ENCODE data around the gene RIC1.
"Not testable (repeated sequence)": the region's sequence is repeated elsewhere in the genome, so short reads cannot be mapped to it uniquely, and the experiment has no call there.

The RIC1 gene

GRCh38 chr9:5670079-5670478 lies 41.2 kb downstream of the RIC1 start:
- no peak for DNase-seq

GRCh38 chr9:5671711-5672353 lies 42.9 kb downstream of the RIC1 start:
- no peak for DNase-seq

- not testable (repeated sequence) for DNase-seq
These were observed 46.1 kb downstream of the RIC1 start for GRCh38 chr9:5675046-5675445.

- not testable (repeated sequence) for DNase-seq
These were observed 54.7 kb downstream of the RIC1 start for GRCh38 chr9:5683591-5683990.

DNA sequence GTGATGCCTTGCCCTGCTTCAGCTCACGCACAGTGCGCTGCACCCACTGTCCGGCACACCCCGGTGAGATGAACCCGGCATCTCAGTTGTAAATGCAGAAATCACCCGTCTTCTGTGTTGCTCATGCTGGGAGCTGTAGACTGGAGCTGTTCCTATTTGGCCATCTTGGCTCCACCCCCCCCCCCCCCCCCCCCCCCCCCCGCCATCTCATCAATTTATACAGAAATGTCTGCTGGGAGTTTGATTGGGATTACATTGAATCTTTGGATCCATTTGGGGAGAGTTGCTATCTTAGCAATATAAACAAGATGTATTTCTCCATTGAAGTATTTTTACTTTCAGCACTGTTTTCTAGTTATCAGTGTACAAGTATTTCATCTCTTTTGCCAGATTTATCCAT lies 55.2 kb downstream of the RIC1 start:
- no peak for DNase-seq

- no peak for DNase-seq
These were observed 59.2 kb downstream of the RIC1 start for GRCh38 chr9:5688109-5688508.

GRCh38 chr9:5690278-5690677 lies 61.4 kb downstream of the RIC1 start:
- no peak for DNase-seq

GRCh38 chr9:5695860-5696259 lies 67.0 kb downstream of the RIC1 start:
- no peak for DNase-seq

- DNase-seq = peak in 1 of 3 donors; percentile 17
These were observed 68.0 kb downstream of the RIC1 start for GRCh38 chr9:5696884-5697283.

DNA sequence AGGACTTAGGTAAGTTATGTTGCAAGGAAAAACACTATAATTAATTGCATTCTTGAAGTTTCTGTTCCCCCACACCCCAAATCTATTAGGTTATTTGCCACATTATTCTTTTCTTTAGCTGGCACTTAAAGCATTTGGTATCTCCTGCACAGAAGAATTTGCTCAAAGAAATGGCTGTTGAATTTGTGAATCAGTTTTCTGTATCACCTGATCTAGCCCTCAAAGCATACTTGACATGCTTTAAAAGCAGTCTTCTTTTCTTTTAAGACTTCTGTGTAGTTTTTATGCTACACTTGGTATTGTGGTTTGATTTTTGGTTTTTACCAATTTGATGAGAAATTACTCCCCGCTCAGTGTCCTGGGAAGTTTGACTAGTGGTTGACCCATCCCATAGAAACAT lies 69.1 kb downstream of the RIC1 start:
- peak in 1 of 3 donors; percentile 10 for DNase-seq

GRCh38 chr9:5698810-5699556 lies 70.1 kb downstream of the RIC1 start:
- DNase-seq = no peak

- DNase-seq = no peak
These were observed 79.5 kb downstream of the RIC1 start for GRCh38 chr9:5708414-5708813.

DNA sequence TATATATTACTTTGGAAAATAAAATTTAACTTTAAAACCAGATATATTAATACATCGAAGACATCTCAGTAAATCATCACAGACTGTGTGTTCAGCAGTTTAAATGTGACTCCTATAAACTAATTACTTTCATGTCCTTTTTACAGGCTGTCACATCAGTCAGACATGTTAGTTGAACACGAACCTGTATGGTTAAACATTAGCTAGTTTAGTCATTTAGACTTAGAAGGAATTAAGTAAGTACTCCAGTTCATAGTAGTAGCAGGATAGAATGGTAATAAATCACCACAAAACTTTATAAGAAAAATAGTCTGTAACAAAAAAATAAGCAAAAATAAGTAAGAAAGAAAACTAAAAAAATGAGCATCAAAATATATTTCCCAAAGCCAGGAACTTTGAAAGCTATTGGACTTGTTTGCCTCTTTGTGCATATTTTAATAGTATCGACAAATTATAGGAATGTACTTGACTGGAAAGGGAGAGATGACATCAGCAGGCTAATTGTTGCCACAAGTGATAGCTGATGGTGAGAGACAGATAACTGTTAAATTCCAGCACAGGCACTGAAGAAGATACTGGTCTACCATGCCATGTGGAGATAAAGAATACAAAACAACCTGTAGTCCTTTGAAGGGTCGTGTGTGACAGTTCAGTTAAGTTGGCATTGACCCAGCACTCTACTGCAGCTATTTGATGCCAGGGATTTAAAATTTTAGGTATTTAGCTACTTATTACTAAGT lies 83.9 kb downstream of the RIC1 start:
- no peak for DNase-seq

GRCh38 chr9:5714501-5715401 lies 85.8 kb downstream of the RIC1 start:
- DNase-seq = peak in 2 of 3 donors; percentile 14 to 37

DNA sequence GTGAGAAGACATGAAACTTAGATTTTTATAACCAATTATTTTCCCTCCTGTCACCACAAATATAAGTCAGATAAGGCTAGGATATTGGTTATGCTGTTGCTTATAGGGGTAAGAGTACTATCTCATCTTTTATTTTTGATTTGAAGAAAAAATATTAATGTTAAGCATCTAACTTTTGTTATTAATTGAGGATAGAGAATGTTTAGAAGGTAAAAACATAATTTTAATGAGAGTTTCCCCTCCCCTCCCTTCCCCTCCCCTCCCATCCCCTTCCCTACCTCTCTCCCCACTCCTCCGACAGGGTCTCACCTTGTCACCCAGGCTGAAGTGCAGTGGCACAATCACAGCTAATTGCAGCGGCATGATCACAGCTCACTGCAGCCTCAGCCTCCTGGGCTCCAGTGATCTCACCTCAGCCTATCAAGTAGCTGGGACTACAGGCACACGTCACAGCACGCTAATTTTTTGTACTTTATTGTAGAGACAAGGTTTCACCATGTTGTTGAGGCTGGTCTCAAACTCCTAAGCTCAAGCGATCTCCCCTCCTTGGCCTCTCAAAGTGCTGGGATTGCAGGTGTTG lies 86.7 kb downstream of the RIC1 start:
- no peak for DNase-seq

- DNase-seq = not testable (repeated sequence)
These were observed 88.5 kb downstream of the RIC1 start for GRCh38 chr9:5717434-5717833.

- DNase-seq = no peak
These were observed 89.6 kb downstream of the RIC1 start for GRCh38 chr9:5718296-5719032.

DNA sequence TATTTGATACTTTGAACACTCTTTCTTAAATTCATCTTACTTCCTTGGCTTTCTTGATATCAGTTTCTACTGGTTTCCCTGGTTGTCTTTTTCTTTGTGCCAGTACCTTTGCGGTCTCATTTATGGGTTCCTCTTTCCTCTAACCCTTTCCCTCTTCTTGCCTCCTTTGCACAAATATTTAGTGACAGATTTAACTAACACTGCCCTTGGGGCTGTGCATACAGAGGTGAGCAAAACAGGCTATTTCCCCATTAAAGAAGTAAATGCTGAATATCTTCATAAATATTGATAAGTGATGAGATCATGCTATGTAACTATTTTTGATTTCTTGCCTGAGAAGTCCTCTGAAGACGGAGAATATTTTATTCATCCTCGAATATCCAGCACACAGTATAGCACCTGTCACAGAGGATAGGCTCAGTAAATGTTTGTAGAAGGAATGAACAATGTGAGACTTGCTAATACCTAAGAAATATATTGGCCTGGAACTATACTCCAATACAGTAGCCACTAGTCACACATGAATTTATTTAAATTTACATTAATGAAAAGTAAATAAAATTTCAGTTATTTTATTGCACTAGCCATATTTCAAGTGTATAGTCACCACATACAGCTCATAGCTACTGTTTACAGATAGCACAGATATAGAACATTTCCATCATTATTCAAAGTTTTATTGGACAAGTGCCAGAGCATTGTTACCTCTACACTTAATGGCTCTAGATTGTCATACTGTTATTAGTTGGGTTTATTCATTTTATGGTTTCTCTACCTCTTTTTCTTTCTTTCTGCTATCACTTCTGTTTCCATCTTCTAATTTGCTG lies 90.4 kb downstream of the RIC1 start:
- no peak for DNase-seq

GRCh38 chr9:5720151-5720550 lies 91.2 kb downstream of the RIC1 start:
- DNase-seq = no peak

- DNase-seq = no peak
These were observed 92.6 kb downstream of the RIC1 start for GRCh38 chr9:5721279-5722087.

Measured in suppressor macrophage treated with lipopolysaccharide for 1 hour (primary cell).